SK-MEL-5 (cell line): ENCODE data around the gene CHST11. TPM values are rescaled to one million over a fixed set of nuclear protein-coding genes. Genes with fewer than 3 reads are reported as not detected.

ENCODE experiments used
- DNase-seq: peaks from one replicate; pipeline ENCODE4 v3.0.0-alpha.2; 2016; ENCODE audit warnings: low read depth, low spot score
- in situ Hi-C: cut with HindIII; loops from 2 replicates; pipeline ENCODE4 v1.10.0; 2016; ENCODE audit warnings: low sequenced_read_pairs, high pct_unique_total_duplicates, low pct_unique_long_range_greater_than_20kb
- total RNA-seq: library from RNA; depleted of rRNA; stranded (reverse); fragments of >200 nt; shearing (Covaris generic); gene quantifications from 2 replicates; pipeline ENCODE4 v1.2.3, GENCODE V29; 2014

The CHST11 gene
- total RNA-seq, 1 experiment from 2014 or later, result 27.4 TPM

GRCh38 chr12:104506676-104507401, 50.1 kb downstream of the CHST11 start:
- no peak for DNase-seq
- in situ Hi-C loops, result no loop called here

- DNase-seq, result peak; percentile 18
- in situ Hi-C loops, result no loop called here
Measured at GRCh38 chr12:104507672-104508071, 50.9 kb downstream of the CHST11 start.

DNA sequence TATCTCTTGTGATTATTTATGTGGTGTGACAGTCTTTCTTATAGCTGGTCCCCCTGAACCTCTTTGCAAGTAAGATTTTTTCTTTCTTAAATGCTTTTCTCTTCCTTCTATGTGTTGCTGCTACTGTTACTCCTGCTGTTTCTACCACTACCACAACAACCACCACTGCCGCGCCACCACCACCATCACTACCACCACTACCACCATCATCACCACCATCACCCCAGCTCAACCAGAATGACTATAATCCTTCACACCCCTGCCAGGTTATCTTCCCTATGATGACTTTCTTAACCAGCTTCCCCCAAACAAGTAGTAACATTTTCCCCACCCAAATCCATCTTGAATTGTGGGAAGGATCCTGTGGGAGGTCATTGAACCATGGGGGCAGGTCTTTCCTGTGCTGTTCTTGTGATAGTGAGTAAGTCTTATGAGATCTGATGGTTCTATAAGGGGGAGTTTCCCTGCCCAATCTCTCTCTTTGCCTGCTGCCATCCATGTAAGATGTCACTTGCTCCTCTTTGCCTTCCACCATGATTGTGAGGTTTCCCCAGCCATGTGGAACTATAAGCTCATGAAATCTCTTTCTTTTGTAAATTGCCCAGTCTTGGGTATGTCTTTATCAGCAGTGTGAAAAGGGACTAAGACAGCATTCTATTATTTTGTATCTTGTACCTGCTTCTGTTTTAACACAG, 52.2 kb downstream of the CHST11 start:
- DNase-seq, result no peak
- in situ Hi-C loops, result no loop called here

DNA sequence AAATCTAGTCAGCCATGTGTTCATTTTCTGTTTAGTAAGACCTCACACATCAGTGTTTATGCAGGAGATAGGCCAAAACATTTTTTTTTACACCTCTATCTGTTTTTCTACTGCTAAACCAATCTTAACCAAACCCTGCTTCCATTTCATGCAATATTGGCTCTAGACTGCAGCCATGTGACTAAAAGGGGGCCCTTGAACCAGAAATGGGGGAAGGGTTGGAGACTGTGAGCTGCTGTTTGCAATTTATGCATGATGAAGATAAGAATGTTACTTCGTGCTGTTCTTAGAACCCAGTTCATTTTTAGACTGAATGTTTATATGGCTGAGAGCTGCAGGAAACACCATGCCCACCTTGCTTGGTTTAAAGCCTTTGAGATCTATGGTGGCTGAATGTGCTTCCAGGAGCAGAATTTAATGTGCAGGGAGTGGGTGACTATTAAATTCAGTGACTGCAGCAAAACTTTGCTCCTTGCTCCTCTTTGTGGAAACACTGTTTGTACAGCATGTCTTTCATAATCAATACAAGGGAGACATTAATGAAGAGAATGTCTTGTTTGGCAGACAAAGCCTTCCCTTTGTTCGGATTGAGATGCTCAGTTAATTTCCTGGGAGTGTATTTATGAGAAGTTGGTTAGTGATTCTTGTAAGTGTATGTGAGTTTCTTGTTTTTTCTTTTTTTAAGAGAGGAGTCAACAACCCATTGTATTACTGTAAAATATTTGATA, 53.6 kb downstream of the CHST11 start:
- in situ Hi-C loops, result no loop called here

DNA sequence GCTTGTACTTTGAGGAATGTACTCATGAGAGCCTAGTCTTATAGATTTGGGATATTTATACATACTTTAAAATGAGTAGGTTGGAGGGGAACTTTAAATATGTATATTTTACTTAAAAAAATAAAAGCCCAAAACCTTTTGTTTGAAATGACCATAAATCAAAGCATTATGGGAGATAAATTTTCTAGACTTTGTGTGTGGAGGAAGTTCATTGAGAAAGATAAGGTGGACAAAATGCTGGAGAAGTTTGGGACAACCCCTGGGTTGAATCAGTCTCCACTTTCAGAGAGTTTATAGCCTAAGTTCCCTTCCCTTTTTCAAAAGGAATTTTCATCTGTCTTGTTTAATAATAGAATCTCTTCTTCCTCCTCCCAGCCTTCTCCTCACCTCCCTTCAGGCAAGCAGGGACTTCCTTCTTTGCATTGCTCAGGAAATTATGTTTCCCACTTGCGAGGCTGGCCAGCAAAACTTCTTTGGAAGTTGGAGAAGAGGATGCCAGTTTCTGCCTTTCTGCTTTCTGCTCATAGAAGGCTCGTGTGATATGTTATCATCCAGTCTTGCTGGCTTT, 54.2 kb downstream of the CHST11 start:
- DNase-seq, result no peak
- in situ Hi-C loops, result no loop called here

More for the DNA sequence above, 53.6 kb downstream of the CHST11 start:
- peak; percentile 93 for DNase-seq

GRCh38 chr12:104513681-104514080, 56.9 kb downstream of the CHST11 start:
- in situ Hi-C loops, result no loop called here
- no peak for DNase-seq

- DNase-seq, result no peak
- in situ Hi-C loops, result no loop called here
Measured at GRCh38 chr12:104514092-104514810, 57.5 kb downstream of the CHST11 start.

GRCh38 chr12:104515899-104516298, 59.2 kb downstream of the CHST11 start:
- DNase-seq, result no peak
- in situ Hi-C loops, result no loop called here

DNA sequence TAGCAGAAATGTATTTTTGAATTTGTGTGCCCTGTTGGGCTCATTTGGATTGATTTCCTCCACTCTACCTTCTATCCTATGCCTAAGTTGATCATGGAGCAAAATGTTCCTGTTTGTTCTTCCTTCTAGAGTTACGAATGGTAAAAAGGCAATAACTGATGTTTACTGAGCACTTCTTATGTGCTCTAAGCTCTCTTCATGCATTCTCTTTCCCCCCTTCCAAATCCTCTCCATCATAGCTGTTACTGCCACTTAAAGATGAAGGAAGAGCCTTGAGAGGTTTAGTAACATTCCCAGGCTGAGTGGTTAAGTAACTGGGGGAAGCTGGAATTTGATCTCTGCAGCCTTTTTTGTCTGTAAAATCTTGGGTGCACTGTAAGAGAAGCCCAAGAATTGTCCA, 60.1 kb downstream of the CHST11 start:
- in situ Hi-C loops, result no loop called here
- DNase-seq, result no peak

DNA sequence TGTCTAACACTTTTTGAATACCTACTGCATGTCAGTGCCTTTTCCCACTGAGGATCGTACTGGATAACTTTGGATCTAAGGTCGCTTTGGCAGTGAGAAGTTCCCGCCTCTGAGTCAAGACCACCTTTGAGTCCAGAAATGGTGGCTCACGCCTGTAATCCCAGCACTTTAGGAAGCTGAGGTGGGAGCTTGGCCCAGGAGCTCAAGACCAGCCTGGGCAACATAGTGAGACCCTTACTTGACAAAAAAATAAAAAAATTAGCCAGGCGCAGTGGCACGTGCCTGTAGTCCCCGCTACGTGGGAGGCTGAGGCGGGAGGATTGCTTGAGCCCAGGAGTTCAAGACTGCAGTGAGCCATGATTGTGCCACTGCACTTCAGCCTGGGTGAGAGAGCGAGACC, 61.1 kb downstream of the CHST11 start:
- in situ Hi-C loops, result no loop called here
- no peak for DNase-seq

DNA sequence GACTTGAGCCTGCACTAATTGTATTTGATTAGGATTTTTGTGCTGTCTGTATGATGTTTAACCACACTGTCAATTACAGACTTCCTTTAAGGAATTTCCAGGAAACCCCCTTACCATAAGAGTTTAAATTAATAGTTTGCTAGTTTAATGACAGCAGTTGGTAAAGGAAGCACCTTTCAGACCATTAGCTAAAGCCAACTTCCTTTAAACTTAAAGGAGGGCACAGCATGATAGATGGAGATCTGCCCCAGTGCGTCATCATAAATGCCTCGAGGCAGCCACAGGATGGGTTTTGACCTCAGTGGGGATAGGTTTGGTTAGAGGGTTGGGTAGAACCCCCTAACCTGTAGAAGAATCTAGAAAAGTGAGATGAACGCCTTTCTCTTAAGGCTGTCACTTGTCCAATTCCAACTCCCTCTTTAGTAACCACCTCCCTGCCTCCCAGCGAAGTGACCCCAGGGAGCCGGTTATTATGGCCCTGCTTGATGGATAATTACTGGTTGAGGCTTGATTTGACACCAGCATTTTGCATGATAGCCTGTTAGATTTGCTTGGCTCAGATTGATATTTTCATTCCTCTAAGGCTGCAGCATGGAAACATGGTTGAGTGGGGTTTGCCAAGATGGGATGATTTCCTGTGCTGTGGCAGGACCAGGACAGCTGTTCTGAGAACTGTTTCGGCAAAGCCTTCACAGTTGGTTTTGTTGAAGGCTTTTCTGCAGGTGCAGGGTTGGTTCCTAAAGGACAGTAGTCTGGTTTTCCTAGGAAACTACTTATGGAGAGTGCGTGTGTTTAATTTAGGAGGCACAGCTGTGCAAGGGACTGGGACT, 62.7 kb downstream of the CHST11 start:
- in situ Hi-C loops, result no loop called here
- DNase-seq, result no peak

GRCh38 chr12:104520242-104520900, 63.6 kb downstream of the CHST11 start:
- in situ Hi-C loops, result no loop called here

DNA sequence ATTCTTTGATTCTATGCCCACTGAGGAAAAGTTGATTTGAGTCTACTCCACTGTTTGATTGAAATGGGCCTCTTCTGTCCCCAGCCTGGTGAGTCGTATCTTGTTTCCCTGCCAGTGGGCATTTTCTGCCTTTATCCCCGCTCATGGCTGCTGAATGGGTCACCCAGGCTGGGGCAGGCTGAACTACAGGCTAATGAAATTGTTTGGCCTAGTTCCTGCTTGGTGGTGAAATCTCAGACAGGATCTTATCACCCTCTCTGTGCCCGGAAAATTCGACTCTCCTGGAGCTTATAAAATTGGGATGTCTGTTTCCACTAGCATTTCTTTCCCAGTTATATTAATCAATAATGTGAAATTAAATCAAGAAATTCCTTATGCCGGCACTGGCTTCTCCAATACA, 65.0 kb downstream of the CHST11 start:
- no peak for DNase-seq
- in situ Hi-C loops, result no loop called here

More at GRCh38 chr12:104520242-104520900, 63.6 kb downstream of the CHST11 start:
- peak; percentile 55 for DNase-seq

DNA sequence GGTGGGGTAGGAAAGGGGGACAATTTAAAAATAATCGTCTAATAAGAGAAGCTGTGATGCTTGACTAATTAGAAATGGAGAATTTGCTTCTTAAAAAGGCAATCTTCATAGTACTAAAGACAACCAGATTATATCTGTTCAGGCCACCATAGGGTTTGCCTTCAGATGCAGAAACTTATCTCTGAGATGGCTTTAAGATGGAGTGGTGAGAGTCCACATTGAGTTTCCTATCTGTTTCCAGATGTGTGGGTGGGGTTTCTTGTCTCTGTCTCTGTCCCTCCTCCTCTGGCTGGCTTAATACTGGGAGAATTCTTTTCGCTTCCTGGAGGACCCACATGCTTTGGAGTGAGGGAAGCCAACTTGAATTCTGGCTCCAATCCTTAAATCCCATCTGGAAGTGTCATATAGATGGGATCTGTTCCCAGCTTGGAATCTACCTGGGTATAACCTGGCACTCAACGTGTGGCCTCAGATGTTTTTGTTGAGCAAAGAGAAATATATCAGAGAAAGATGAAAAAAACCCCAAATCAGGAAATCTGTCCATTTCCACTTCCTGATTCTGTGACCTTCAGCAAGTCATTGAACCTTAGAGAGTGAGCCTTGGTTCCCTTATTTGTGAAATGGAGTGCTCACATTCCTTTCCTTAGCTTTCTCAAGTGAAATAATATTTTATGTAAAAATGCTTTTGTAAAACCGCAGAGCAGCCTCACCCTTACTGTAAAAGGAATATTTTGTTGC, 66.4 kb downstream of the CHST11 start:
- in situ Hi-C loops, result no loop called here
- no peak for DNase-seq

DNA sequence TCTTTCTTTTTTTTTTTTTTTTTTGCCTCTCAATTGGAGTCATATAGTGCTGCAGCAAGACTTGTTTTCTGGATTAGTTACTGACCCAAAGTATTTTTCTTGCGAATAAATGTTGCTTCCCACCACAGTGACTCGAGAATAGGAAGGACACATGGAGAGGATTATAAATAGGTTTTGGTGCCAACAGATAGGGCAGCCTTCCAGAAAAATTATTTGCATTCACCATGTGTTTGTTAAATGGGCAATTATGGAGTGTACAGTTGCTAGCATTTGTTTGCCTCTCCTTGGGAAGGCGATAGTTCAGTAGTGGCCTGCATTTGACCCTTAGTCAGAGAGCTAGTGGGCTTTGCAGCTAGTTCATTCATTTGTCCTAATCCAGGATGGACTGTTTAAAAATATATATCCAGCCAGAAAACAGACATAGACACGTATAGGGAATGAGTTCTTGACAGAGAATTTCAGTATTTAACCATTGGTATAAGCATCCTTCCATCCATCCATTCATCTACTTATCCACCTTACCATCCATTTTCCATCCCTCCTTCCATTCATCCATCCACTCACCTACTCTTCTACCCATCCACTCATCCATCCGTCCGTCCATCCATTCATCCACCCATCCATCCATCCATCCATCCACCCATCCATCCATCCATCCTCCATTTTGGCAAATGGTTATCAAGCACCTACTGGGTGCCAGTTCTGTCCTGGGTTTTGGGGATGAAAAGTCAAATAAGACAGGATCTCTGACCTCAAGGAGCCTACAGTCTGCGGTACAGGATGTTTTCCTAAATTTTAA, 67.5 kb downstream of the CHST11 start:
- in situ Hi-C loops, result no loop called here
- DNase-seq, result no peak
